LNCaP clone FGC (cell line): ENCODE measurements around the gene AGAP2.

Source experiments
- DNase-seq: peaks from one replicate; pipeline ENCODE4 v3.0.0-alpha.2; 2011; ENCODE audit warnings: low read depth
- H3K4me3 ChIP-seq: 2 replicates; pipeline ENCODE4 v1.5.1; 2011; ENCODE audit warnings: mild to moderate bottlenecking, low read depth, low read length, control low read depth
- TF ChIP-seq, protein P1 (sequence below): IDR thresholded peaks from 2 replicates; pipeline ENCODE4 v1.5.1; 2012; ENCODE audit warnings: mild to moderate bottlenecking; ENCODE audit not compliant: control insufficient read depth, insufficient read depth; ENCODE audit errors: extremely low read depth

The AGAP2 gene

GRCh38 chr12:57781244-57781643 is 42.7 kb upstream of the AGAP2 start:
- no peak for DNase-seq
- TF ChIP-seq, protein P1, sequence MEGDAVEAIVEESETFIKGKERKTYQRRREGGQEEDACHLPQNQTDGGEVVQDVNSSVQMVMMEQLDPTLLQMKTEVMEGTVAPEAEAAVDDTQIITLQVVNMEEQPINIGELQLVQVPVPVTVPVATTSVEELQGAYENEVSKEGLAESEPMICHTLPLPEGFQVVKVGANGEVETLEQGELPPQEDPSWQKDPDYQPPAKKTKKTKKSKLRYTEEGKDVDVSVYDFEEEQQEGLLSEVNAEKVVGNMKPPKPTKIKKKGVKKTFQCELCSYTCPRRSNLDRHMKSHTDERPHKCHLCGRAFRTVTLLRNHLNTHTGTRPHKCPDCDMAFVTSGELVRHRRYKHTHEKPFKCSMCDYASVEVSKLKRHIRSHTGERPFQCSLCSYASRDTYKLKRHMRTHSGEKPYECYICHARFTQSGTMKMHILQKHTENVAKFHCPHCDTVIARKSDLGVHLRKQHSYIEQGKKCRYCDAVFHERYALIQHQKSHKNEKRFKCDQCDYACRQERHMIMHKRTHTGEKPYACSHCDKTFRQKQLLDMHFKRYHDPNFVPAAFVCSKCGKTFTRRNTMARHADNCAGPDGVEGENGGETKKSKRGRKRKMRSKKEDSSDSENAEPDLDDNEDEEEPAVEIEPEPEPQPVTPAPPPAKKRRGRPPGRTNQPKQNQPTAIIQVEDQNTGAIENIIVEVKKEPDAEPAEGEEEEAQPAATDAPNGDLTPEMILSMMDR: no peak
- no peak overlapping the region for H3K4me3 ChIP-seq

DNA sequence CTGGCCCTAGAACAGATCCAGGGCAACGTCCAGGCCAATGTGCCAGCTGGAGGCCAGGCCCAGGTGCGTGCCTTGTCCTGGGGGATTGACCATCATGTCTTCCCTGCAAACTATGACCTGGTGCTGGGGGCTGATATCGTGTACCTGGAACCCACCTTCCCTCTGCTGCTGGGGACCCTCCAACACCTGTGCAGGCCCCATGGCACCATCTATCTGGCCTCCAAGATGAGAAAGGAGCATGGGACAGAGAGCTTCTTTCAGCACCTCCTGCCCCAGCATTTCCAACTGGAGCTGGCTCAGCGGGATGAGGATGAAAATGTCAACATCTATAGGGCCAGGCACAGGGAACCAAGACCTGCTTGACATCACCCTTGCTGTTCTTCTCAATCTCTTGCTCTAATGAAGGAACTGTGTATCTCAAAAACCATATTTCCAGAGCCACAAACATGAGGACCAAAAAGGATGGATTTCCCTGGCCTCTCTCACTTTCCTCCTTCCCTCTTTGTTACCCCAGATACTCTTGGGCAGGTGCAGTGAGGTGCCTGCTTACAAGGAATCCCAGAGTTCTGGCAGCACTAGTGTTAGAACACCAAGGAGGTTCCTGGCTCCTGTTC is 41.8 kb upstream of the AGAP2 start:
- TF ChIP-seq, protein P1: no peak
- H3K4me3 ChIP-seq: no peak overlapping the region
- no peak for DNase-seq

DNA sequence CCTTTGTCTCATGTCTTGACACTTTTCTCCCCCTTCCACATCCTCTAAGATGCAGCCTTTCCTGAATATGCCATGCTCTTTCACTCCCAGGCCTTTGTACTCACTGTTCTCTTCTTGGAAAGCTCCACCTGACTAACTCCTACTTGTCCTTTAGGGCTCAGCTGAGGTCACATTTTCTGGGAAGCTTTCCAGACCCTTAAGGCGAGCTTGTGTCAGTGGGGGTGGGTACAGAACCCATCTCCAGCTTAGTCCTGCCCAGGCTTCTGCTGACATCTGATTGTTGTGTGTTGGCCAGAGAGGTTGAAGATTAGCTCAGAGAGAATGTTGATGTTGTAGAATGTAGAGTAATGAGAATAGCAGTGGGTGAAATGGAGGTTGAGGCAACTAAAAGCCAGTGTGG is 41.2 kb upstream of the AGAP2 start:
- no peak overlapping the region for H3K4me3 ChIP-seq
- TF ChIP-seq, protein P1: no peak
- no peak for DNase-seq

- no peak for DNase-seq
- TF ChIP-seq, protein P1: no peak
- no peak overlapping the region for H3K4me3 ChIP-seq
These were observed 39.4 kb upstream of the AGAP2 start for GRCh38 chr12:57777911-57778310.

DNA sequence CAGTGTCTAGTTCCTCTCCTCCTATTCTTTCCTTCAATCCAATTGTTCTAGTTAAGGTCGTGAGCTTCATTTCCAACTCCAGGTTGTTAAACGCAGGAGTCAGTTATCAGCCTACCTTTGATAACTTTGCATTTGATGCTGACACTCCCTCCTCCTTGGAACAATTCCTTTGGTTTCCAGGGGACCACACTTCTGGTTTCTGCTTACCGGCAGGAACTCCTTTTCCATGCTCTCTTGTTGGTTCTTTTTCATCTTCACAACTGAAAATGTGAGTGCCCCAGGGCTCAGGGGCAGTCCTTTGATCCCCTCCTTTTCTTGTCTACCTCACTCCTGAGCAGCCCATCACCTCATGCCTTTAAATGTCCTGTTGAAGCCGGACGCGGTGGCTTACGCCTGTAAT is 38.8 kb upstream of the AGAP2 start:
- TF ChIP-seq, protein P1: no peak

GRCh38 chr12:57776247-57776587 is 37.7 kb upstream of the AGAP2 start:
- TF ChIP-seq, protein P1: no peak
- H3K4me3 ChIP-seq: no peak overlapping the region
- DNase-seq: no peak

More for the DNA sequence above, 38.8 kb upstream of the AGAP2 start:
- H3K4me3 ChIP-seq: no peak overlapping the region
- no peak for DNase-seq

DNA sequence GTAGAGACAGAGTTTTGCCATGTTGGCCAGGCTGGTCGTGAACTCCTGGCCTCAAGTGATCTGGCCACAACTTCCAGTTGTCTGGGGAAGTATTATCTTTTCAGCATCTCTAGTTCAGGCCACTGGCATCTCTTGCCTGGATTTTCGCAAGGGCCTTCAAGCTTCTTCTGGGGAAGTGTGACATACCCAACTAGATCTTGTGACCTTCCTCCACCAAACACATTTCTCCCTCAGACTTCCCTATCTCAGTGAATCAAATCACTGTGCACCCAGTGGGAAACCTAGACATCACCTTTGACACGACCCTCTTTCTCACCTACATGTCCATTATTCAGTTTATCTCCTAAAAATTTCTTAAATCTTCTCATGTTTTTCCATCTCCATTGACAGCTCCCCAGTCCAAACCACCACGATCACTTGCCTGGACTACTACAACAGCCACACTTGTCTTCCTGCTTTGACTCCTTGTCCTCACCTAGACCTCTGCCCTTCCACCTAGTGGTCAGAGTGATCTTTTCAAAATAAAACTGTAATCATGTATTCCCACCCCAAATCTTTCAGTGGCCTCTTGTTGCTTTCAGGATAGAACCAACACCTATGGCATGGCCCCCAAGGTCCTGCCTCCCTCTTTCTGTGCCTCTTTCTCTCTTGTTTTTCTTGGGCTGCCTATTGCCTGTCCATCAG is 37.2 kb upstream of the AGAP2 start:
- TF ChIP-seq, protein P1: no peak
- no peak for DNase-seq
- no peak overlapping the region for H3K4me3 ChIP-seq
